ENCODE data around the gene NDUFS6. TPM values are rescaled to one million over a fixed set of nuclear protein-coding genes. Genes with fewer than 3 reads are reported as not detected.

Gene NDUFS6
- total RNA-seq, 1 donor from 2014 or later, result 31.0 TPM

- H3K4me1 Mint-ChIP-seq (ENCODE audit: unreplicated experiment), result no peaks in the 10 kb centered on the region
- H3K27me3 Mint-ChIP-seq (ENCODE audit: unreplicated experiment), result peaks cover 4% of the 10 kb centered on the region
- TF ChIP-seq CTCF (IDR thresholded peaks at IDR 0.05; ENCODE audit: unreplicated experiment), result no peak
- H3K27ac Mint-ChIP-seq (ENCODE audit: unreplicated experiment), result no peak overlapping the region
- H3K9me3 Mint-ChIP-seq (ENCODE audit: unreplicated experiment), result no peaks in the 10 kb centered on the region
- no peaks in the 10 kb centered on the region for H3K36me3 Mint-ChIP-seq (ENCODE audit: low read depth, unreplicated experiment)
- no peak overlapping the region for H3K4me3 Mint-ChIP-seq (ENCODE audit: unreplicated experiment)
- no peak for DNase-seq (ENCODE audit: low spot score)
Measured at GRCh38 chr5:1762121-1762882, 38.9 kb upstream of the NDUFS6 start.

DNA sequence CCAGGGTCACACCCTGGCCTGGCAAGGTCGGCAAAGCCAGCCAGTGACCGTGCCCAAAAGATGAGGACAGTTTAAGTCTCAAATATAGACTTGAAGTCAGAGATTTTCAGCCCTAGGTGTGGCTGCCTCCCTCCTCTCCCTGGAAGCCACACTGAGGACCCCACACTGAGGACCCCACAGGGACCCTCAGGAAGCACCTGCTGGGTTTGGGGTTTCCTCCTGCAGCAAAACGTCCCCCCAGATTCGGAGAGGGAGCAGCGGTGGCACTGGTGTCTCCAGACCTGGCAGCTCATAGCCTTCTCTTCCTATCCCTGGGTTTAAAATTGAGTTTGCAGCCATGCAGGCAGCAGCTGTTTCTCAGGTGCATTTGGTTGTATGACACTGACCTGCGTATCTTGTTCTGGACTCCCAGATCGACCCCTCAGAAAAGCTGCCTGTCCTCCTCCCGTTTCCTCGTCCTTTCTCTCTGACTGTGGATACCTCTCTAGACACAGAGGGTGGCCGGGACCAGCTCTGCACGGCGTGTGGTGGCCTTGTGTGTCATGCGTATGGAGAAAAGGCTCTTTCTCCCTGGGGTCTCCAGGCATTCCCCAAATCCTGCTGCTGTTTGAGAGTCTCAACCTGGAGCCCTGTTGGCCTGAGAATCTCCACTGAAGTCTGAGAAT is 38.2 kb upstream of the NDUFS6 start:
- no peak for DNase-seq (ENCODE audit: low spot score)
- Mint-ChIP-seq H3K36me3 (ENCODE audit: low read depth, unreplicated experiment) (no peaks in the 10 kb centered on the region), H3K9me3 (ENCODE audit: unreplicated experiment) (no peaks in the 10 kb centered on the region), H3K27ac (ENCODE audit: unreplicated experiment) (no peak overlapping the region), H3K27me3 (ENCODE audit: unreplicated experiment) (peaks cover 4% of the 10 kb centered on the region), H3K4me1 (ENCODE audit: unreplicated experiment) (no peaks in the 10 kb centered on the region), H3K4me3 (ENCODE audit: unreplicated experiment) (no peak overlapping the region)
- TF ChIP-seq CTCF (IDR thresholded peaks at IDR 0.05; ENCODE audit: unreplicated experiment), result no peak

- Mint-ChIP-seq H3K4me3 (ENCODE audit: unreplicated experiment) (no peak overlapping the region), H3K9me3 (ENCODE audit: unreplicated experiment) (no peaks in the 10 kb centered on the region), H3K4me1 (ENCODE audit: unreplicated experiment) (no peaks in the 10 kb centered on the region), H3K27ac (ENCODE audit: unreplicated experiment) (no peak overlapping the region), H3K27me3 (ENCODE audit: unreplicated experiment) (peaks cover 4% of the 10 kb centered on the region), H3K36me3 (ENCODE audit: low read depth, unreplicated experiment) (no peaks in the 10 kb centered on the region)
- TF ChIP-seq CTCF (IDR thresholded peaks at IDR 0.05; ENCODE audit: unreplicated experiment), result no peak
- peak; percentile 66 for DNase-seq (ENCODE audit: low spot score)
Measured at GRCh38 chr5:1763548-1763911, 37.7 kb upstream of the NDUFS6 start.

DNA sequence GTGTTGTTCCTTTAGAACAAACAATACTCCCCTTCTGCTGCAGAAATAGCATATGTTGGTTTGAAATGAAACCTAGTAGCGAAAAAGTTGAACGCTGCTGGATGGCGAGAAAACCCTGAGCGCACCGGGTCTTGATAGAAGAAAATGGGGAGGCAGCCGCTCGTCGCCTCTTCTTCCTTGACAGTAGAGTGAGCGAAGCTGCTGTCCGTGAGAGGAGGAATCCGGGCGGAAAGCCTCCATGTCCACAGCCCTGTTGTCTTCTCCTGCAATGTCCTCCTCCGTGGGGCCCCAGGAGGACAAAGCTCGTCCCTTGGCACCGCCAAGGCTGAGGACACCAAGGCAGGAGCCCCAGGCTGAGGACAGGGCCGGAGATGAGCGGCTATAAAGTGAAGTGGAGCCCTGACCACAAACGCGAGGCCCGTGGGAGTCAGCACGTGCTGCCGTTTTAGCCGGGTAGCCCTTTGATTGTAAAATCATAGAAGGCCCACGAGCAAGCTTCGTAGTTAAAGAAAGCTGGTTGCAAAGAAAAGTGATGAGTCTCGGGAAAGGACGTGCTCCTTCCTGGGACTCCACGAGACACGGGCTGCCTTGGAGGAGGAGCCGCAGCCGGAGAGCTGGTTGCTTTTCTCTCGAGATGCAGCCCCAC is 37.1 kb upstream of the NDUFS6 start:
- no peaks in the 10 kb centered on the region for H3K4me1 Mint-ChIP-seq (ENCODE audit: unreplicated experiment)
- no peak for DNase-seq (ENCODE audit: low spot score)
- no peaks in the 10 kb centered on the region for H3K36me3 Mint-ChIP-seq (ENCODE audit: low read depth, unreplicated experiment)
- H3K9me3 Mint-ChIP-seq (ENCODE audit: unreplicated experiment), result no peaks in the 10 kb centered on the region
- peaks cover 4% of the 10 kb centered on the region for H3K27me3 Mint-ChIP-seq (ENCODE audit: unreplicated experiment)
- no peak overlapping the region for H3K4me3 Mint-ChIP-seq (ENCODE audit: unreplicated experiment)
- H3K27ac Mint-ChIP-seq (ENCODE audit: unreplicated experiment), result no peak overlapping the region
- no peak for TF ChIP-seq CTCF (IDR thresholded peaks at IDR 0.05; ENCODE audit: unreplicated experiment)

- no peak for TF ChIP-seq CTCF (IDR thresholded peaks at IDR 0.05; ENCODE audit: unreplicated experiment)
- no peaks in the 10 kb centered on the region for H3K4me1 Mint-ChIP-seq (ENCODE audit: unreplicated experiment)
- no peaks in the 10 kb centered on the region for H3K36me3 Mint-ChIP-seq (ENCODE audit: low read depth, unreplicated experiment)
- no peaks in the 10 kb centered on the region for H3K9me3 Mint-ChIP-seq (ENCODE audit: unreplicated experiment)
- peaks cover 4% of the 10 kb centered on the region for H3K27me3 Mint-ChIP-seq (ENCODE audit: unreplicated experiment)
- no peak for DNase-seq (ENCODE audit: low spot score)
- H3K4me3 Mint-ChIP-seq (ENCODE audit: unreplicated experiment), result no peak overlapping the region
- H3K27ac Mint-ChIP-seq (ENCODE audit: unreplicated experiment), result no peak overlapping the region
Measured at GRCh38 chr5:1764606-1764960, 36.6 kb upstream of the NDUFS6 start.

Measured in endothelial cell (in vitro differentiated cells).